GM19193 (cell line): ENCODE data around the gene ZFPL1.

ENCODE experiments used
- POLR2A ChIP-seq: IDR thresholded peaks from 4 replicates; pipeline ENCODE4 v1.6.1; 2011; ENCODE audit not compliant: insufficient read depth, insufficient read length; ENCODE audit errors: extremely low read depth

The ZFPL1 gene

GRCh38 chr11:65056999-65057398, 27.0 kb upstream of the ZFPL1 start:
- no peak for TF ChIP-seq POLR2A

GRCh38 chr11:65057526-65057925, 26.5 kb upstream of the ZFPL1 start:
- no peak for TF ChIP-seq POLR2A

- no peak for TF ChIP-seq POLR2A
Observed at GRCh38 chr11:65058012-65058411, 26.0 kb upstream of the ZFPL1 start.

GRCh38 chr11:65058419-65059054, 25.5 kb upstream of the ZFPL1 start, which contains the start of gene NAALADL1:
Gene NAALADL1, minus strand, starts transcription at chr11:65058553. Its CDS starts 32 bp downstream, at chr11:65058521.
- TF ChIP-seq POLR2A = no peak

- TF ChIP-seq POLR2A = no peak
Observed at GRCh38 chr11:65059523-65059922, 24.5 kb upstream of the ZFPL1 start.

GRCh38 chr11:65059959-65060824, 23.8 kb upstream of the ZFPL1 start:
- no peak for TF ChIP-seq POLR2A

- TF ChIP-seq POLR2A = no peak
Observed at GRCh38 chr11:65060913-65061408, 23.1 kb upstream of the ZFPL1 start.

- TF ChIP-seq POLR2A = no peak
Observed at GRCh38 chr11:65063532-65063931, 20.5 kb upstream of the ZFPL1 start.

- TF ChIP-seq POLR2A = no peak
Observed at GRCh38 chr11:65064847-65065240, 19.2 kb upstream of the ZFPL1 start.

- no peak for TF ChIP-seq POLR2A
Observed at GRCh38 chr11:65065851-65066250, 18.2 kb upstream of the ZFPL1 start.

- no peak for TF ChIP-seq POLR2A
Observed at GRCh38 chr11:65066315-65066714, 17.7 kb upstream of the ZFPL1 start.

- no peak for TF ChIP-seq POLR2A
Observed at GRCh38 chr11:65066805-65067291, 17.2 kb upstream of the ZFPL1 start.

- TF ChIP-seq POLR2A = no peak
Observed at GRCh38 chr11:65067446-65067845, 16.6 kb upstream of the ZFPL1 start.

GRCh38 chr11:65069217-65069616, 14.8 kb upstream of the ZFPL1 start:
- TF ChIP-seq POLR2A = no peak

GRCh38 chr11:65071907-65072630, 12.0 kb upstream of the ZFPL1 start:
- no peak for TF ChIP-seq POLR2A

- no peak for TF ChIP-seq POLR2A
Observed at GRCh38 chr11:65072631-65072966, 11.4 kb upstream of the ZFPL1 start.

- TF ChIP-seq POLR2A = no peak
Observed at GRCh38 chr11:65077451-65077850, 6.6 kb upstream of the ZFPL1 start.
